ENCODE results near the gene TEX14.

The TEX14 gene

DNA sequence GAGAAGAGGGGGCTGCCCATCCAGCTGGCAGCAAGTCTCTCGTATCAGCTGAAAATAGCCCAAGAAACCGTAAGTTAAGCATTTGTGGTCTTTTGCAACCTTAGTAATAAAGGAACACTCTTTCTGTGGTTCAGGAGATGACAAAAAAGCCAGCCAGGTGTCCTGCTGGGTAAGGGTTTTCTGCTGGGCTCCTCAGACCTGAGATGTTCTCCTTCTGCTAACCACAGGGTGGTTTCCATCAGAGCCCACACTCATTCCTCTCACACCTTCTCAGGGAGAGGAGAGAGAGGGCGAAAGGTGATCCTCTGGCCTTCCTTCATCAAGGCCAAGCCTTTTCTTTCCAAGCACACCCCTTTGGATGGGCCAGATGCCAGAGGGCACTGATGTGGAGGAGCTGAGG lies 70.7 kb downstream of the TEX14 start:
- H3K27me3 Mint-ChIP-seq (ENCODE audit: low read depth, poor library complexity) = peaks cover 8% of the 10 kb centered on the region
- H3K36me3 Mint-ChIP-seq (ENCODE audit: low read depth) = no peaks in the 10 kb centered on the region
- H3K9me3 Mint-ChIP-seq = no peaks in the 10 kb centered on the region
- no peak overlapping the region for H3K4me3 Mint-ChIP-seq
- H3K27ac Mint-ChIP-seq = no peak overlapping the region
- DNase-seq = no peak
- TF ChIP-seq, protein P1, sequence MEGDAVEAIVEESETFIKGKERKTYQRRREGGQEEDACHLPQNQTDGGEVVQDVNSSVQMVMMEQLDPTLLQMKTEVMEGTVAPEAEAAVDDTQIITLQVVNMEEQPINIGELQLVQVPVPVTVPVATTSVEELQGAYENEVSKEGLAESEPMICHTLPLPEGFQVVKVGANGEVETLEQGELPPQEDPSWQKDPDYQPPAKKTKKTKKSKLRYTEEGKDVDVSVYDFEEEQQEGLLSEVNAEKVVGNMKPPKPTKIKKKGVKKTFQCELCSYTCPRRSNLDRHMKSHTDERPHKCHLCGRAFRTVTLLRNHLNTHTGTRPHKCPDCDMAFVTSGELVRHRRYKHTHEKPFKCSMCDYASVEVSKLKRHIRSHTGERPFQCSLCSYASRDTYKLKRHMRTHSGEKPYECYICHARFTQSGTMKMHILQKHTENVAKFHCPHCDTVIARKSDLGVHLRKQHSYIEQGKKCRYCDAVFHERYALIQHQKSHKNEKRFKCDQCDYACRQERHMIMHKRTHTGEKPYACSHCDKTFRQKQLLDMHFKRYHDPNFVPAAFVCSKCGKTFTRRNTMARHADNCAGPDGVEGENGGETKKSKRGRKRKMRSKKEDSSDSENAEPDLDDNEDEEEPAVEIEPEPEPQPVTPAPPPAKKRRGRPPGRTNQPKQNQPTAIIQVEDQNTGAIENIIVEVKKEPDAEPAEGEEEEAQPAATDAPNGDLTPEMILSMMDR (IDR thresholded peaks at IDR 0.05) = no peak
- H3K4me1 Mint-ChIP-seq = peaks cover 9% of the 10 kb centered on the region

- TF ChIP-seq, protein P1 (IDR thresholded peaks at IDR 0.05) = no peak
- DNase-seq = no peak
Measured at GRCh38 chr17:58618336-58618735, 73.5 kb downstream of the TEX14 start.

DNA sequence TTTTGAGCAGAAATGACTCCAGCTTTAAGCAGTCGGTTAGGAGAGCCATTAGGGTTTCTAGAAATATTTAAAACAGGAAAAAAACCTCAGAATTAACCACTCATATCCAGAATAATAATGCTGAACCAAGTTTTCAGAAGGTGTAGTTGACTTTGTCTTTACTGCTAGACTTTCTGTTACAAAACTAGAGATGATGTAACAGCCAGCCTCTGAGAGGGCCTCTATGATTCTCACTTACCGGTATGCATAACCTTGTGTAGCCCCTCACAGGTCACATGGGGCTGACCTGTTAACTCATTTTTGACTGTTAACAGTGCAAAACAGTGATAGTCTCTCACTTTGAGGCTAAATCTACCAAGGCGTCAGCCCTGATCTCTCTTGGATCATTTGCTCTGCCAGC lies 74.3 kb downstream of the TEX14 start:
- Mint-ChIP-seq H3K4me1 (peaks cover 26% of the 10 kb centered on the region), H3K9me3 (no peaks in the 10 kb centered on the region), H3K27ac (no peak overlapping the region), H3K27me3 (ENCODE audit: low read depth, poor library complexity) (peaks cover 4% of the 10 kb centered on the region), H3K36me3 (ENCODE audit: low read depth) (no peaks in the 10 kb centered on the region), H3K4me3 (no peak overlapping the region)
- DNase-seq = no peak
- TF ChIP-seq, protein P1 (IDR thresholded peaks at IDR 0.05) = no peak

More at GRCh38 chr17:58618336-58618735, 73.5 kb downstream of the TEX14 start:
- Mint-ChIP-seq H3K9me3 (no peaks in the 10 kb centered on the region), H3K4me1 (peaks cover 26% of the 10 kb centered on the region), H3K36me3 (ENCODE audit: low read depth) (no peaks in the 10 kb centered on the region), H3K27ac (no peak overlapping the region), H3K27me3 (ENCODE audit: low read depth, poor library complexity) (peaks cover 4% of the 10 kb centered on the region), H3K4me3 (no peak overlapping the region)

GRCh38 chr17:58615768-58616659 lies 75.8 kb downstream of the TEX14 start:
- H3K4me1 Mint-ChIP-seq = peaks cover 26% of the 10 kb centered on the region

GRCh38 chr17:58614859-58615459 lies 76.9 kb downstream of the TEX14 start:
- Mint-ChIP-seq H3K9me3 (no peaks in the 10 kb centered on the region), H3K36me3 (ENCODE audit: low read depth) (no peaks in the 10 kb centered on the region), H3K27ac (no peak overlapping the region), H3K4me1 (peaks cover 26% of the 10 kb centered on the region), H3K27me3 (ENCODE audit: low read depth, poor library complexity) (peaks cover 7% of the 10 kb centered on the region), H3K4me3 (no peak overlapping the region)
- no peak for DNase-seq
- TF ChIP-seq, protein P1 (IDR thresholded peaks at IDR 0.05) = no peak

More at GRCh38 chr17:58615768-58616659, 75.8 kb downstream of the TEX14 start:
- TF ChIP-seq, protein P1 (IDR thresholded peaks at IDR 0.05) = no peak
- no peak for DNase-seq
- H3K27ac Mint-ChIP-seq = no peak overlapping the region
- H3K9me3 Mint-ChIP-seq = no peaks in the 10 kb centered on the region
- H3K4me3 Mint-ChIP-seq = no peak overlapping the region
- H3K27me3 Mint-ChIP-seq (ENCODE audit: low read depth, poor library complexity) = peaks cover 7% of the 10 kb centered on the region
- no peaks in the 10 kb centered on the region for H3K36me3 Mint-ChIP-seq (ENCODE audit: low read depth)

Measured in nephron progenitor cell (in vitro differentiated cells).